PC-9 (cell line): ENCODE data around the gene CNNM4. TPM values are rescaled to one million over a fixed set of nuclear protein-coding genes. Genes with fewer than 3 reads are reported as not detected.

Experiments
- BruUV-seq: library from RNA; stranded (reverse); fragments of 400-500 nt; replicated peaks from 2 replicates; lab custom pipeline; 2021; lab: Mats Ljungman, UMichigan
- CTCF ChIA-PET: fragments of 300-600 bp; sonication (Branson Sonifier 250); formaldehyde crosslinking; loops from one replicate; lab custom pipeline; 2022; ENCODE audit warnings: antibody characterized with exemption; lab: Charles Lee
- POLR2A ChIA-PET: fragments of 300-600 bp; sonication (Branson Sonifier 250); formaldehyde crosslinking; loops from one replicate; lab custom pipeline; 2022; ENCODE audit warnings: antibody characterized with exemption; ENCODE audit not compliant: unreplicated experiment; lab: Charles Lee
- DNase-seq, 2 experiments: peaks; one replicate each; pipeline versions ENCODE4 v3.0.0 to v3.0.0-alpha.2; 2015 to 2022; ENCODE audit warnings: mixed read lengths in 1 of 2
- H2AFZ ChIP-seq: fragments of 200-600 bp; sonication (generic); 2 replicates; pipeline ENCODE4 v1.8.1; 2017; ENCODE audit warnings: antibody characterized with exemption
- H3F3A ChIP-seq: fragments of 200-600 bp; sonication (generic); 2 replicates; pipeline ENCODE4 v1.8.1; 2017; ENCODE audit warnings: antibody characterized with exemption, mild to moderate bottlenecking, low read depth; ENCODE audit not compliant: insufficient read depth
- H3K27ac ChIP-seq: fragments of 200-600 bp; sonication (generic); 2 replicates; pipeline ENCODE4 v1.6.1; 2016; ENCODE audit warnings: mixed run types
- H3K27me3 ChIP-seq: fragments of 200-600 bp; sonication (generic); 2 replicates; pipeline ENCODE4 v1.6.1; 2016; ENCODE audit warnings: low read depth, mixed run types; ENCODE audit not compliant: insufficient read depth
- H3K36me3 ChIP-seq: fragments of 200-600 bp; sonication (generic); 2 replicates; pipeline ENCODE4 v1.6.1; 2016; ENCODE audit warnings: low read depth, mixed run types
- H3K4me1 ChIP-seq: fragments of 200-600 bp; sonication (generic); replicated peaks from 2 replicates; pipeline ENCODE4 v1.6.1; 2016; ENCODE audit warnings: mixed run types; ENCODE audit not compliant: insufficient read depth
- H3K4me2 ChIP-seq: fragments of 200-600 bp; sonication (generic); 2 replicates; pipeline ENCODE4 v1.6.1; 2017; ENCODE audit warnings: mixed run types
- H3K4me3 ChIP-seq: fragments of 200-600 bp; sonication (generic); 2 replicates; pipeline ENCODE4 v1.6.1; 2016; ENCODE audit warnings: mixed run types
- H3K79me2 ChIP-seq: fragments of 200-600 bp; sonication (generic); 2 replicates; pipeline ENCODE4 v1.6.1; 2017; ENCODE audit warnings: low read depth, mixed run types
- H3K9me2 ChIP-seq: fragments of 200-600 bp; sonication (generic); 2 replicates; pipeline ENCODE4 v1.8.1; 2017; ENCODE audit warnings: mild to moderate bottlenecking; ENCODE audit not compliant: insufficient read depth
- H3K9me3 ChIP-seq: fragments of 200-600 bp; sonication (generic); 2 replicates; pipeline ENCODE4 v1.8.1; 2016; ENCODE audit warnings: low read depth; ENCODE audit not compliant: insufficient read depth
- H4K20me1 ChIP-seq: fragments of 200-600 bp; sonication (generic); 2 replicates; pipeline ENCODE4 v1.8.1; 2017; ENCODE audit not compliant: insufficient read depth
- CTCF ChIP-seq: fragments of 200-600 bp; sonication (generic); conservative IDR thresholded peaks from 2 replicates; pipeline ENCODE4 v1.6.1; 2017; ENCODE audit warnings: mixed run types, antibody characterized with exemption, mild to moderate bottlenecking, moderate library complexity
- EZH2 ChIP-seq: fragments of 200-600 bp; sonication (generic); IDR thresholded peaks from 2 replicates; pipeline ENCODE4 v1.8.0; 2017; ENCODE audit warnings: antibody characterized with exemption, low read depth
- intact Hi-C: fragments of 100-400 bp; cut with micrococcal nuclease; formaldehyde crosslinking; loops from one replicate; pipeline ENCODE4 v1.10.0; 2022; ENCODE audit not compliant: unreplicated experiment
- microRNA-seq: library from miRNA; unstranded; fragments of <30 nt; microRNA quantifications from one replicate; pipeline ENCODE4 v1.2.0, GENCODE V29; 2021; ENCODE audit warnings: borderline number of aligned reads, borderline replicate concordance
- total RNA-seq: library from RNA; stranded (reverse); gene quantifications from 2 replicates; pipeline ENCODE4 v1.2.3, GENCODE V29; 2021

CNNM4 gene
- total RNA-seq, 1 experiment from 2014 or later = 31.4 TPM

GRCh38 chr2:96861074-96861473 is 100.4 kb downstream of the CNNM4 start:
- ChIA-PET CTCF (no interaction called here), POLR2A (interaction anchor here (0.6 kb wide), 1 partner anchor 614 kb away, joined by 4 read pairs; no protein-coding TSS in a partner anchor)
- TF ChIP-seq CTCF = no peak
- no peak for TF ChIP-seq EZH2
- Histone ChIP-seq H3K4me2 (no peak overlapping the region), H3K9me2 (no peaks in the 10 kb centered on the region), H3K27me3 (no peaks in the 10 kb centered on the region), H2AFZ (no peak overlapping the region), H3F3A (peaks cover 15% of the 10 kb centered on the region; the same call in 1 of the 2 replicates), H3K27ac (no peak overlapping the region), H3K4me1 (peaks cover 10% of the 10 kb centered on the region), H3K9me3 (no peaks in the 10 kb centered on the region), H3K4me3 (no peak overlapping the region), H3K79me2 (peaks cover 23% of the 10 kb centered on the region), H4K20me1 (peaks cover 4% of the 10 kb centered on the region), H3K36me3 (peaks cover 40% of the 10 kb centered on the region)
- intact Hi-C loops = no loop called here
- BruUV-seq = no TSS peak
- DNase-seq = no peak

Small RNAs within 50 kb of the gene (microRNA-seq; reads per million reads assigned to microRNA genes)
- gene MIR3127 = 4.0 reads per million

Other genes with a start within 250 kb of the CNNM4 start
- 5.1 and 6.0 TPM in 2 replicates for gene ARID5A, start 224.2 kb upstream of the CNNM4 start, total RNA-seq
- gene KANSL3, start 122.6 kb upstream of the CNNM4 start, total RNA-seq = 52.0 and 53.8 TPM in 2 replicates
- gene FER1L5, start 118.1 kb upstream of the CNNM4 start, total RNA-seq = 0.09 TPM in 1 of 2 replicates, not detected in the other
- 13.2 and 15.6 TPM in 2 replicates for gene LMAN2L, start 20.8 kb upstream of the CNNM4 start, total RNA-seq
- 28.7 and 28.8 TPM in 2 replicates for gene CNNM3, start 55.4 kb downstream of the CNNM4 start, total RNA-seq
- gene ANKRD23, start 83.1 kb downstream of the CNNM4 start, total RNA-seq = 6.0 and 8.9 TPM in 2 replicates
- 19.0 and 23.2 TPM in 2 replicates for gene ANKRD39, start 97.1 kb downstream of the CNNM4 start, total RNA-seq
- 52.8 and 60.5 TPM in 2 replicates for gene SEMA4C, start 109.2 kb downstream of the CNNM4 start, total RNA-seq
- gene FAM178B, start 225.7 kb downstream of the CNNM4 start, total RNA-seq = 1.8 and 3.5 TPM in 2 replicates